Colonic mucosa (tissue), 4 donors: ENCODE measurements around the gene SYS1. TPM values are rescaled to one million over a fixed set of nuclear protein-coding genes. Genes with fewer than 3 reads are reported as not detected.
A peak's percentile ranks its signal among the peaks of the same experiment; 100 is the strongest.

ENCODE experiments used
- DNase-seq: peaks from one replicate; pipeline ENCODE4 v3.0.0-alpha.2; 2020
- H3K27ac ChIP-seq: fragments of 200-600 bp; one replicate; pipeline ENCODE4 v1.8.0; 2021
- H3K27me3 ChIP-seq: fragments of 200-600 bp; one replicate; pipeline ENCODE4 v1.8.0; 2021
- H3K36me3 ChIP-seq: fragments of 200-600 bp; one replicate; pipeline ENCODE4 v1.8.0; 2021
- H3K4me1 ChIP-seq: fragments of 200-600 bp; one replicate; pipeline ENCODE4 v1.8.0; 2021; ENCODE audit warnings: mild to moderate bottlenecking
- H3K4me3 ChIP-seq: fragments of 200-600 bp; one replicate; pipeline ENCODE4 v1.8.0; 2021
- H3K9ac ChIP-seq, 2 donors: one replicate each; pipeline ENCODE4 v1.7.0; 2013; ENCODE audit warnings: control low read depth in 2 of 2, low read depth in 2 of 2, low read length in 2 of 2
- H3K9me3 ChIP-seq: fragments of 200-600 bp; one replicate; pipeline ENCODE4 v1.8.0; 2021
- CTCF ChIP-seq: fragments of 200-600 bp; IDR thresholded peaks from one replicate; pipeline ENCODE4 v1.8.0; 2022; ENCODE audit warnings: antibody characterized with exemption, mild to moderate bottlenecking
- intact Hi-C: fragments of 100-400 bp; cut with DNase I; formaldehyde crosslinking; loops from one replicate; pipeline ENCODE4 v1.14.1; 2022
- total RNA-seq, 2 donors: library from RNA; stranded (reverse); fragmentation: NEBNext Ultra II Directional in 1 of 2; extraction: Animal tissue kit (Norgen Biotek cat#: 25700) in 1 of 2; gene quantifications; one replicate each; pipeline ENCODE4 v1.2.1, GENCODE V29; 2021
- donor health status: healthy.
- donor health status: DM: no; HTN: no; CAD: no.
- donor health status: DM: no; HTN: no; CAD: no.

The SYS1 gene
- total RNA-seq, 2 donors from 2014 or later = 24.4 to 27.7 TPM

- DNase-seq = no peak
- Histone ChIP-seq H3K36me3 (peaks cover 12% of the 10 kb centered on the region), H3K9me3 (no peaks in the 10 kb centered on the region), H3K4me1 (peaks cover 4% of the 10 kb centered on the region), H3K27me3 (no peaks in the 10 kb centered on the region), H3K27ac (no peak overlapping the region), H3K4me3 (no peak overlapping the region), H3K9ac (no peak overlapping the region)
- no peak for TF ChIP-seq CTCF
- intact Hi-C loops = loop anchor here (5.0 kb wide), 1 partner anchor 42 kb away; no protein-coding TSS in a partner anchor
Observed at GRCh38 chr20:45325371-45325770, 37.6 kb upstream of the SYS1 start.

- H3K27ac ChIP-seq = no peak overlapping the region
- no peak for TF ChIP-seq CTCF
- DNase-seq = no peak
- no peak overlapping the region for H3K4me3 ChIP-seq
- H3K36me3 ChIP-seq = peaks cover 22% of the 10 kb centered on the region
- no peaks in the 10 kb centered on the region for H3K27me3 ChIP-seq
- intact Hi-C loops = loop anchor here (5.0 kb wide), 1 partner anchor 39 kb away; no protein-coding TSS in a partner anchor
- H3K4me1 ChIP-seq = no peaks in the 10 kb centered on the region
- H3K9ac ChIP-seq = no peak overlapping the region
- H3K9me3 ChIP-seq = no peaks in the 10 kb centered on the region
Observed at GRCh38 chr20:45328451-45328850, 34.5 kb upstream of the SYS1 start.

- TF ChIP-seq CTCF = no peak
- intact Hi-C loops = loop anchor here (5.0 kb wide), 1 partner anchor 38 kb away; no protein-coding TSS in a partner anchor
- H3K9ac ChIP-seq = no peak overlapping the region
- H3K4me1 ChIP-seq = no peaks in the 10 kb centered on the region
- no peak for DNase-seq
- H3K27ac ChIP-seq = no peak overlapping the region
- H3K9me3 ChIP-seq = no peaks in the 10 kb centered on the region
- no peaks in the 10 kb centered on the region for H3K27me3 ChIP-seq
- peaks cover 22% of the 10 kb centered on the region for H3K36me3 ChIP-seq
- no peak overlapping the region for H3K4me3 ChIP-seq
Observed at GRCh38 chr20:45329497-45330319, 33.2 kb upstream of the SYS1 start.

- Histone ChIP-seq H3K9ac (no peak overlapping the region), H3K27me3 (no peaks in the 10 kb centered on the region), H3K36me3 (peaks cover 22% of the 10 kb centered on the region), H3K4me1 (no peaks in the 10 kb centered on the region), H3K9me3 (no peaks in the 10 kb centered on the region), H3K4me3 (no peak overlapping the region), H3K27ac (no peak overlapping the region)
- DNase-seq = no peak
- TF ChIP-seq CTCF = no peak
- intact Hi-C loops = no loop called here
Observed at GRCh38 chr20:45330476-45330875, 32.5 kb upstream of the SYS1 start.

GRCh38 chr20:45336530-45337366 is 26.2 kb upstream of the SYS1 start:
- TF ChIP-seq CTCF = no peak
- Histone ChIP-seq H3K9ac (peak overlapping the region in 1 of 2 donors; percentile 100), H3K27ac (peak overlapping the region; percentile 72), H3K36me3 (peaks cover 7% of the 10 kb centered on the region), H3K4me3 (no peak overlapping the region), H3K9me3 (no peaks in the 10 kb centered on the region), H3K27me3 (no peaks in the 10 kb centered on the region), H3K4me1 (peaks cover 41% of the 10 kb centered on the region)
- intact Hi-C loops = no loop called here
- DNase-seq = peak; percentile 71
